DMS53 (cell line): Measurements from ENCODE around the gene EMC8.
A peak's percentile ranks its signal among the peaks of the same experiment; 100 is the strongest.
"Not testable (repeated sequence)": the region's sequence is repeated elsewhere in the genome, so short reads cannot be mapped to it uniquely, and the experiment has no call there.

Source experiments
- DNase-seq: peaks from one replicate; lab custom pipeline; 2025; lab: John Stamatoyannopoulos, UW

EMC8 gene

DNA sequence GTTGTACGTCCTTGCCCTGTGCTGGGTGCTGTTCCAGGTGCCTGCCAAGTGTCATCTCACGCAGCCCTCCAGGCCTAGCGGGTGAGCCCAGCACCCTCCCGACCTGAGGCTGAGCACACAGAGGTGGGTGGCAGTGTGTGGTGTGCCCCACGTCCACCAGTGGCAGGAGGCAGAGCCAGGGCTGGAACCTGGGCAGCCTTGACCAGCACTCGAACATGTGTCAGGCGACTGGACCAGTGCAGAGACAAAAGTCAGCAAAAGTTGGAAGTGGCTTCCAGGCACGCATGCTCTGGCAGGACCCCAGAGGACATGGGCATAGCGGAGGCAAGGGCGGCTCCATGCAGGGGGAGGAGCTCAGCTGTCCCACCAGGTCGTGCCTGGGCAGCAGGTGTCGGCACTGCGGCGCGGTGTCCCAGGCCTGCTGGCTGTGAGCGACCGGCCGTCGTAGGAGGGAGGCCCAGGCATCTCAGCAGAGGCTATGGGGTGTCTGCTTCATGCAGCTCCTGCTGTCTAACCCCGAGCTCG lies 35.9 kb upstream of the EMC8 start:
- DNase-seq: no peak

DNA sequence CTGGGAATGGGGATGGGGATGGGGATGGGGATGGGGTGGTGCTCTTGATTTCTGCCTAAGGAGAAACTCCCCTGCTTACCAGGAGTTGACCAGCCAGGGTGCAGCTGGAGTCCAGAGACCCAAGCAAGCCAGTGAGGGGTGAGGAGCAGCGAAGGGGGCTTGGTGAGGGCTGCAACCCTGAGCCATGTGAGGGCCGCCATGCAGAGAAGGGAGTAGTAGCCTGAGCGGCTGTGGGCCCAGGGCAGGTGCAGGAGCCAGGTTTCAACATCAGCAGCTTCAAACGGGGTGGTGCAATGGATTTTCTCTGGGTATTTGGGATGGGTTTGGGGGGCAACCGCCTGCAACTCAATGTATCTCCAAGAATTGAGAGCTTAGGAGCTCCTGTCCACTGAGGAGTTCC lies 35.4 kb upstream of the EMC8 start:
- no peak for DNase-seq

DNA sequence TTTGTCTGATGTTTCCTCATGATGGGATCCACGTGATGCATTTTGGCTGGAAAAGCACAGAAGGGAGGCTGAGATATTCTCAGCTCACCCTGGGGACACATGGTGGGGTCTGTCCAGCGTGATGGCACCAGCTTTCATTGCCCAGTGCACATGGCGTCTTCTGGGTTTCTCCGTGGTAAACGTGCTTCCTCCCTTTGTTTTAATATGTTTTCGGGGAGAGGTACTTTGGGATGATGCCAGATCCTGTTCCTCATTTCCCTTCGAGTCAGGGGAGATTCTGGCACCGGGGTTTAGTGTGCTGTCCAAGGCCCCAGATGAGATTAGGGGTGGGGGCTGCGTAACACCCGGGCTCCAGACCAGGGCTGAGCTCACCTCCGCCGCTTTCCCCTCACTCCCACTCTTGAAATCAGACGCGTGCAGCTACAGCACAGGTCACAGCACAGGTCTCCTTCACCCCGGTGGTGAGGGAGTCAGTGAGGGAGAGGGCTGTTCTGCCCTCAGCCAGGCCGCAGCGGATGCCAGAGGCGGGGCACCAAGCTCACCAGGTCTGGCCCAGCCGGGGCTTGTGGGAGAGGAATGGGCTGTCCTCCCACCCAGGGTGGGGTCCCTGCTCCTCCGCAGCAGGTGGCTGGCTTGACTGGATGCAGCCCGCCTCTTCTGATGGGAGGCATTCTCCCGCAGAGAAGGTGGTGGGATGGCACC lies 34.0 kb upstream of the EMC8 start:
- no peak for DNase-seq

DNA sequence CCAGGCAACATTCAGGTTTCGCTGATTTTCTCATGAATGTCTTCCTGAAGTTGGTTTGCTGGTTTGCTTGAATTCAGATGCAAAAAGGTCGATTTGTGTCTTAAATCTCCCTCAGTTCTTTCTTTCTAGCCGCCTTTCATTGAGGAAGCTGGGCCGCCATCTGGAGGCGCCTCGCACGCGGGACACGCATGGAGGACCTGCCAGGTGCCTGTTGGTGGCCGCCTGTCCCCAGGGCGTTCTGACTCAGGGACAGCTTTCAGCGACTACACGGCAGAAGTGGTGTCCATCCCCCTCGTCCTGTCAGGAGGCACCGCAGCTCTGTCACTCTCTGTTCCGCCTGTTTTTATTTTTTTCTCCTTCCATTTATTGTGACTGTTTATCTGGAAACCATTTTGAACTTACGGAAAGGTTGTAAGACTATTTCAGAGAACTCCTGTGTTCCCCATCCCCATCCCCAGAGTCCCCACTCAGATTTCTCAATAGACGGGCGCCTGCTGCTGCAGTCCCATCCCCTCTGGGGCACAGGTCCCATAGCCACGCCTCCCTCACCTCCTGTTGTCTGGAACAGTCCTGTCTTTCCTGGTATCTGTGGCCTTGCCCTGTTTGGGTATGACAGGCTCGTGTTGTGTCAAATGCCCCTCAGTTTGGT lies 33.4 kb upstream of the EMC8 start:
- no peak for DNase-seq

DNA sequence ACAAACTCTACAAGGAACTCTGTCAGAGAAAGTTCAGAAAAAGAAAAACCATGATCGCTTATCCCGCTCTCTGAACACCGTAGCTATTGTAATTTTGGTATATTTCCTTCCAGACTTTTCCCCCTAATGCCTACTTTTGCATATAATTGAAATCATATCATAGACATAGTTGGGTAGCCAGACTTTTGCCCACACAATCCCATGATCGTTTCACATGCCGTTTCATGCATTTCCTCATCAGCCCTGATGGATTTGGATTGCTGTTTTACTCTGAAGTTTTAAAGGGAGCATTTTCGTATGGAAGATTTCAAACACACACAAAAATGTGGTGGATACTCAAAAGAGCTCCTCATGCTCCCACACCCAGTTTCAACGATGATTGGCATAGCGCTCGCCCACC lies 31.5 kb upstream of the EMC8 start:
- no peak for DNase-seq

DNA sequence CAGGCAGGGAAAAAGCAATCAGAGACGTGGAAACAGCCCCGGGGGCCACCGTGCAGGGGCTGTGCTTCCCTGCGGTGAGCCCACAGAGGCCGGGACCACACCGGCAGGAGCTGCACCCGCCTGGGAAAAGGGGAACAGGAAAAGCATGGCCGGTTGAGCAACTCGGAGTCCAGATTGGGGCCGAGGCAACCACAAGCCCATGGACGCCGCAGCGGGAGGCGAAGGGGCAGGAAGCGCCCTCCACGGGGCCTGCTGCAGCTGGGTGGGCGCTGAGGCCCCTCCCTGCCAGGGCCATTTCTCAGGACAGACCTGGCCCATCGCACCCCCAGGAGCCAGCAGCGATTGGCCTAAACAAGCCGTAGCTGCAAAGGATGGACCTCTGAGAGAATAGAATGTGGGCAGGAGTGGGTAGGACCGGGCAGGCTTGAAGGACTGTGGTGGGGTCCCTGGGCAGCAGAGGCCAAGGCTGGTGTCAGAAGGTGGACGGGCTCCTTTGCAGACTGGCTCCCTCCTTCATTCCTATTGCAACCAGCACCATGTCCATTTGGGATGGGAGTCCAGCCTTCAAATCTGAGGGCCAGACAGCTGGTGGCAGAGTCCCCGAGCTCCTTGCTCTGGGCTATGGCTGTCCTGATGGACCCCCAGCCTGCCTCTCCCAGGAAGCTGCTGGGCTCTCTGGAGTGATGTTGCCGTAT lies 30.6 kb upstream of the EMC8 start:
- DNase-seq: no peak

DNA sequence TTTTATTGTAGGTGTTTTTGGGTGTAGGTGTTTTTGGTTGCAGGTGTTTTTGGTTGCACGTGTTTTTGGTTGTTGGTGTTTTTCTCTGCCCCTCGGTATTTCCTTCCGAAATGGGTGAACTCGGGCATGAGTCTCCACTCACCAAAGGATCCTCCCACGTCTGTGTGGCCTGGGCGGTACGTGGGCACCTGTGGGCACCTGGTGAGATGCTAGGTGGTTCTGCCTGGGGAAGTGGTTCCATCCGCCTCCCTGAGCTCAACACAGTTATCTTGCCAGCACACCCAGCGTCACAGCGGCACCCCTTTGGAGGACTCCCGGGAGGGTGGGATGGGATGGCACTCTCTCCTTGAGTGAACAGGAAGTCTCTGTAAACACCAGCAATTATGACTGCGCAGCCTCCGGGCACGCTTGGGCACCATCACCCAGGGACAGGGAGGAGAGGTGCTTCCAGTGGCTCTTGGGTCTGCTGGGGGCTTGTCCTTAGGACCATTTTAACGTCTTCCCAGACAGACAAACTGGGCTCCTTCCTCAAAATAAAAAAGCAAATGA lies 29.9 kb upstream of the EMC8 start:
- DNase-seq: no peak

DNA sequence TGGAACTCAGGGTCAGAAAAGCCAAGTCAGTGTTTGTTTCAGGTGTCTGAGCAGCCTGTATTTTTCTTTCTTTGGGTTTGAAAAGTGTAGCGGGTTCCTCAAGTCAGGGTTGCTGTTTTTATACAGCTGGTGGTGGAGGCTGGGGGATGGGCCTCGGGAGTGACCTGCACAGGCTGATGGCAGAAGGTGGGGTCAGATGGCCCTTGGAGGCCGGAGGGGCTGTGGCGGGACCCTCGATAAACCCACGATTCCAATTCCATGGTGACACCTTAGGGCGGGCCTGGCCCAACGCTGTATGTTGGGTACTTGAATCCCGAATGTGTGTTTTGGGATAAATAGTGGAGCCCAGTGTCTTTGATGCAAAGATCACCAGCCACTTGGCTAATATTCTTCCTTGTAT lies 28.8 kb upstream of the EMC8 start:
- no peak for DNase-seq

DNA sequence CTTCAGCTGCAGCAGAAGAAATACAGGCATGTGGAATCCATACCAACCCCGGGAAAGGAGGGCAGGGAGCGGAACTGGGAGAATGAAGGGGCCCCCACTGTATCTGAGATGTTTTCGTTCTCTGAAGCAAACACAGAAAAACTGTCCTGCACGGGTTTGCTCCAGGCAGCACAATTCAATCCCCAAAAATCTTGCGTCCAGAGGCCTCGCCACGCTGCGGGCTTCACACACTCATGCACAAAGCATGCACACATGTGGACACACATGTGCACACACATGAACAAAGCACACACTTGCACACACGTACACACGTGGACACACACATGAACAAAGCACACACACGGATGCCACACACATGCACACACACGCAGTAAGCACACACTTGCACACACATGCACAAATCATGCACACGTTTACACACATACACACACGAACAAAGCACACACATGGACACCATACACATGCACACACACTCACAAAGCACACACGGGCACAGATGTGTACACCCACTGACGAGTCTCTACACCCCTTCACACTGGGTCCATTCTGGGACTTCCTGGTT lies 27.4 kb upstream of the EMC8 start:
- no peak for DNase-seq

DNA sequence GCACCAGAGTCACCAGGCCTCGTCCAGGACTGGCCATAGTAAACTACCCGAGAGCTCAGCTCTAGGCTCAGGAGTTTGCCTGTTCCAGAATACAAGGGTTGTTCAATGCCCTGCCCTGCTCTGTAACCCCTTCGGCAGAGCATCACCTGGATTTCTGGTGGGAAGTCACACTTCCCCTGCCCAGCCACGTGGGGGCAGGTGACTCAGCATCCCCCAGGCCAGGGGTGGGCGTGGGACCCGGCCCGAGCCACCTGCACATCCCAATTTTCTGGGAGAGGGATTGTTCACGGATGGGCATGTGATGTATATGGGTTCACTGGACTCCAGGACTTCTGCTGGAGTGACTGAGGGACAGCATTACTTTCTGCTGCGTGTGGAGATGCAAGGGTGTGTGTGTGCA lies 26.0 kb upstream of the EMC8 start:
- no peak for DNase-seq

DNA sequence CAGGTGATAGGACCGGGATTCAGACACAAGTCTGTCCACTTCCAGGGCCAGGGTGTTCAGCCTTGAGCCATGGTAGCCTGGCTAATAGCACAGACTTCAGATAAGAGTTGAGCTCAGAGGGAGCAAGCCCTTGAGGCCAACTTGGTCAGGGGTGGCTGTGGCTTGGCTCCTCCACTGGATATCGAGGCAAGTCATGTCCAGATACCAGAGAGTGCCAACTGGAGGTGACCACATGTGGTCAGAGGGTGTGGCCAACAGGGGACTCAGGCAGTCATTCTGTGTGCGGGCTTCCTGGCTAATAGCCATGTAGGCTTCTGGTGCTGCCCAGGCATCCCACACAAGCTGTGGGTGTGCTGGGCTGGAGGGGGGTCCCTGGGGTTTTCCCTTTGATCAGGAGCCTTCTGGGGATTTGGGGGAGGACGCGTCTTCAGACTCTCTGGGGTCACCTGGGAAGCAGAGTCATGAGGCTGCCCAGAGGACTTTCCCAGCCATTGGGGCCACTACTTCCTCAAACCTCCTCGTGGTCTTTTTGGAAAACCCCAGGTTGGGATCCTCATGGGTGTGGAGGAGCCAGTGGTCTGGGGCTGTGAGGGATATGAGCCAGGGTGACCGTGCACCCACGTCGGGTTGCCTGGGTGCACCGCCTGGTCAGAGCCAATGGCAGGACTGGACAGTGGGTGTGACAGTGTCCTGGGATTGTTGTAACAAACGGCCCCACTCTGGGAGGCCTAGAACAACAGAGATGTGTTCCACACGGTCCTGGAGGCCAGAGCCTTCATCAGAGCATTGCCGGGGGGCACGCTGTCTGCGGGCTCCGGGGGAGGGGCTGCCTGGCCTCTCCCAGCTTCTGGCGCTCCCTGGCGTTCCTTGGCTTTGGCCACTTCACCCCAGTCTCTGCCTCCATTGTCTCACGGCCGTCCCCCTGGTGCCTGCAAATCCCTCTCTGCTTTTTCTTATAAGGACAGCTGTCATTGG lies 25.1 kb upstream of the EMC8 start:
- DNase-seq: no peak

DNA sequence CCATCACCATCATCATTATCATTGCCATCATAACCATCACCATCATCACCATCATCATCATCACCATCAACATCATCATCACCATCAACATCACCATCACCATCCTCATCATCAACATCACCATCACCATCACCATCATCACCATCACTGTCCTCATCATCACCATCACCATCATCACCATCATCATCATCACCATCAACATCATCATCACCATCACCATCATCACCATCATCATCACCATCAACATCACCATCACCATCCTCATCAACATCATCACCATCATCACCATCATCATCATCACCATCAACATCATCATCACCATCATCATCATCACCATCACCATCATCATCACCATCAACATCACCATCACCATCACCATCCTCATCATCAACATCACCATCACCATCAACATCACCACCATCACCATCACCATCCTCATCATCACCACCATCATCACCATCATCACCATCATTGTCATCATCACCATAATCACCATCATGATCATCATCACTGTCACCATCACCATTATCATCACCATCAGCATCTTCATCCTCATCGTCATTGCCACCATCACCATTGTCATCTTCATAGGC lies 24.1 kb upstream of the EMC8 start:
- DNase-seq: no peak

DNA sequence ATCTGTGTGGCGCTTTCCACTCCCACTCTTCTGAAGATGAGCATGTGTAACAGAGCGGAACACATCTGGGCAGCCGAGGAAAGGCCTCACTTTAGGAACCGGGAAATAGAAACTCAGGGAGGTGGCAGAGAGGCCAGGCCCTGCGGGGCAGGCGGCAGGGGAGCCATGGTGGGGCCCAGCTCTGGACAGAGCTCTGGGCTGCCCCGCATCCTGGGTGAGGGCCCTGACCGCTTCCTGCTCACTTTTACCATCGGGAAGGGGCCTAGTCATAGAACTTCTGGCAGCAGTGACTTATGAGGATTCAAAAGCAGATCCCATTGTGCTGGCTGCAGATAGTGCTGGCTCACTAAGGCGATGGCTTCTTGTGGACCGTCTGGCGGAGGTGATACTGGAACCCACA lies 22.8 kb upstream of the EMC8 start:
- DNase-seq: no peak

DNA sequence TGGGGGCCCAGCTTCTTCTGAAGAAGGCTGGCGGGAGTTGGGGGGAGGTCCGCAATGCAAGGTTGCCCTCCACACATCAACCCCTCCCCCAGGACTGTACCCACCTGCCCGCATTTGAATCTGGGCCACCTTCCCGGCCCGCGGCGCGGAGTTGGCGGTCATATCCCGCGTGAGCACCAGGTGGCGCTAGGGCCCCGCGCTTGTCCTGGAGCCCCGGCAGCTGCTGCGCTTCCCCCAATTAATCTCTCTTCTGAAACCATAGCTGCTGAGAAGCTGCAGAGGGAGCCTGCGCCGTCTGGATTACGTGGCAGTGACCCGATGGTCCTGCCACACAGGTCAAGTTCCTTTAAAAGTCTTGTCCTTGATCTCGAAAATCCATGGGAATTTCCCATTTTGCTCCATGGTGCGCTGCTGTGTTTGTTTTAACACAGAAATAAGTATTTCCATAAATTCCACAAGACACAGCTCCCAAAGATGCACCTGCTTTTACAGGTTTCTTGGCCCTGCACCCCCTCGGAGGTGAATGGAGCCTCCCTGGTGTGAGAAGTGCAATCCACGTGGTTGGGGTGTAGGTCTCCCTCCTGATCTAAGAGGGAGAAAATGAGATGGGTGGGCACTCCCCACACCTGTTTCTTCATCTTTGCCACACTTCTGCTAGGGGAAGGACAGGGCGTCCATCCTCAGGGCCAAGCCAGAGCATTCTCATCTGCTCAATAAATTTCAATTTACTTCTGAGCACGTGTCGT lies 22.2 kb upstream of the EMC8 start:
- peak; percentile 79 for DNase-seq

DNA sequence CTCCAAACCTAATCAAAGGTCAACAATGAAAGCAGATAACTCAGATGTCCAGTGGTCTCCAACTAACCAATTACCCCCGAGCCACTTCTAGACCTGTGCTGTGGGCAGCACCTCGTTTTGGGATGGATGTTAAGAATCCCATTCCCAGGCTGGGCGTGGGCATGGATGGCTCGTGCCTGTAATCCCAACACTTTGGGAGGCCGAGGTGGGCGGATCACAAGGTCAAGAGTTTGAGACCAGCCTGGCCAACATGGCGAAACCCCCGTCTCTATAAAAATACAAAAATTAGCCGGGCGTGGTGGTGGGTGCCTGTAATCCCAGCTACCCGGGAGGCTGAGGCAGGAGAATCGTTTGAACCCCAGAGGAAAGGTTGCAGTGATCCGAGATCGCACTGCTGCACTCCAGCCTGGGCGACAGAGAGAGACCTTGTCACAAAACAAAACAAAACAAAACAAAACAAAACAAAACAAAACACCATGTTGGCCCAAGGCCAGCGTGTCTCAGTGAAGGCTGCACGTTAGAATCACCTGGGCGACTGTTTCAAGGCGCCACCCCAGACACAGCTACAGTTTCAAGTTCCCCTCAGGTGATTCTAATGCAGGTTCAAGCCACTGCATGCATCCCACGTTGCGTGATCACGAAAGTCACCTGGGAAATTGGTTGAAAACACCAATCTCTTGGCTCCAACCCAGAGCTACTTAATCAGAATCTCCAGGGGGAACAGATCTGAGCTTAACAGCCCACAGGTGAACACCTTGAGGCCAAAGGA lies 21.4 kb upstream of the EMC8 start:
- DNase-seq: peak; percentile 27

DNA sequence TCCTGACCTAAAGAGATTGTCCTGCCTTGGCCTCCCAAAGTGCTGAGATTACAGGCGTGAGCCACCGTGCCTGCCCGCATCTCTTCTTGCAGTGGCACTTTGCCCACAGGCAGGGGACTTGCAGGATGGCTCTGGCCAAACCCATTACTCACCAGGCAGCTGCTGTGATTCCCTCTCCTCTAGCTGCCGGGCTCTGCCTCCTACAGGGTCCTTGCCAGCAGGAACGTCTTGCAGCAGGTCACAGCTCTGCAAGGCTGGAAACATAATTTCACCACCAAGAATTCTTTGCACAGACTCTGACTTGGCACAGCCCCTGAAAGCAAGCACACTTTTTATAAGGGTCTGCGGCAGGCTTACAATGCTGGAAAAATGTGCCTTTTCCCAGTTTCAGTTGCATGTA lies 20.4 kb upstream of the EMC8 start:
- no peak for DNase-seq

DNA sequence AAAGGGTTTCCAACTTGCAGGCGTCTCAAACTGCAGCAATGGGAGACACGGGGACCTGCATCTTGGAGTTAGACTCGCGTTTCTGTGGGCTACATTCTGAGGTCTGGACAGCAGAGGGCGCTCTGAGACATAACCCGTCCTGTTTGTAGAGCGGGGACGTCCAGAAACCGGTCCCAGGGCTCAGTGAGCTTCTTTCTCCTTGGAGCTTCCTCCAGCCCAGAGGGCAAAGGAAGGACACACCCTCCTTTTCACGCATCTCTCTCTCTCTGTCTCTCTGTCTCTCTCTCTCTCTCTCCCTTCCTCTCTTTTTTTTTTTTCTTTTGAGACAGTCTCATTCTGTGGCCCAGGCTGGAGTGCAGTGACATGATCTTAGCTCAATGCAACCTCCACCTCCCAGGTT lies 19.9 kb upstream of the EMC8 start:
- DNase-seq: peak; percentile 78

DNA sequence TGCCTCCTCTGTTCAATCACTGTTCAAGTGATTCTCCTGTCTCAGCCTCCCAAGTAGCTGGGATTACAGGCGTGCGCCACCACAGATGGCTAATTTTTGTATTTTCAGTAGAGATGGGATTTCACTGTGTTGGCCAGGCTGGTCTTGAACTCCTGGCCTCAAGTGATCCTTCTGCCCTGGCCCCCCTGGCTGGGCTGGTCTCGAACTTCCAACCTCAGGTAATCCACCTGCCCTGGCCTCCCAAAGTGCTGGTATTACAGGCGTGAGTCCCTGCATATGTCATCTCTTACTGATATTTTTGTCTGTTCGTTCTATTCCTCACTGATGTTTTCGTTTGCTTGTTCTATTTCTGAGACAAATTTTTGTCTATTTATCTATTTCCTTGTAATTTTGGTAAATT lies 17.9 kb upstream of the EMC8 start:
- DNase-seq: not testable (repeated sequence)

DNA sequence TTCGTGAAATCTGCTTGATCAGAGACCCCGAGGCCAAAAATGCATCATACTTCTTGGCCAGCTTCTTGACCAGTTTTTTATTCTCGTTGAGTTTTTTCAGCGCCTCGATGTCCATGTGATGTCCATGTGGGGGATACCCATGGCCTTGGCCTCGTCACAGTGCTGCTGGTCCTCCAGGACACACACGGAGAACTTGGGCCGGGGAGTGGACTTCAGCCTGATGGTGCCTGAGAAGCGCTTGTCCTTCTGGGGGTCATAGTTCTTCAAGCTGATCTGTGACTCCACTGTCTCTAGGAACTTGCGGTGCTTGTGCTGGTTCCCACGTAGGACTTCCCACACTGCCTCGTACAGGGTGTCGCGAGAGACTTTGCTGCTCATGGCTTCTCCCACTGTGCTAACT lies 16.8 kb upstream of the EMC8 start:
- DNase-seq: no peak
